Left lung (tissue), 10 donors: ENCODE results near the gene ARSB. TPM values are rescaled to one million over a fixed set of nuclear protein-coding genes. Genes with fewer than 3 reads are reported as not detected.

Experiments
- ATAC-seq: fragments of 200-7000 bp; cut with Tn5 transposase; one replicate; pipeline ENCODE4 v1.9.1; 2020; ENCODE audit warnings: moderate library complexity
- DNase-seq, 4 donors: peaks; one replicate each; pipeline ENCODE4 v3.0.0-alpha.2; 2013 to 2020
- H3K27ac ChIP-seq, 2 donors: fragments of 200-600 bp; sonication (generic) in 1 of 2; one replicate each; pipeline versions ENCODE4 v1.5.0 to v1.8.0; 2020 to 2021
- H3K27me3 ChIP-seq, 2 donors: fragments of 200-600 bp; sonication (generic) in 1 of 2; one replicate each; pipeline versions ENCODE4 v1.5.0 to v1.8.0; 2020 to 2021
- H3K36me3 ChIP-seq, 2 donors: fragments of 200-600 bp; sonication (generic) in 1 of 2; one replicate each; pipeline versions ENCODE4 v1.5.0 to v1.8.0; 2020 to 2021
- H3K4me1 ChIP-seq, 2 donors: fragments of 200-600 bp; one replicate each; pipeline ENCODE4 v1.8.0; 2021
- H3K4me3 ChIP-seq, 2 donors: fragments of 200-600 bp; sonication (generic) in 1 of 2; one replicate each; pipeline versions ENCODE4 v1.5.0 to v1.8.0; 2020 to 2021; ENCODE audit warnings: mild to moderate bottlenecking in 1 of 2
- H3K9me3 ChIP-seq, 2 donors: fragments of 200-600 bp; sonication (generic) in 1 of 2; one replicate each; pipeline versions ENCODE4 v1.5.0 to v1.8.0; 2020 to 2021
- CTCF ChIP-seq, 2 donors: fragments of 200-600 bp; sonication (generic) in 1 of 2; IDR thresholded peaks; one replicate each; pipeline versions ENCODE4 v1.5.0 to v1.8.0; 2021; ENCODE audit warnings: antibody characterized with exemption in 2 of 2
- intact Hi-C, 2 donors: fragments of 100-400 bp; cut with DNase I; formaldehyde crosslinking; loops; one replicate each; pipeline versions ENCODE4 v1.11.2 to v1.14.2; 2022
- polyA plus RNA-seq, 6 donors: library from polyadenylated mRNA; unstranded; fragments of 120-200 nt; gene quantifications; one replicate each; pipeline ENCODE4 v1.2.1, GENCODE V29; 2013; ENCODE audit not compliant: insufficient read length in 6 of 6
- total RNA-seq, 2 donors: library from RNA; stranded (reverse); fragmentation: NEBNext Ultra II Directional; extraction: Animal tissue kit (Norgen Biotek cat#: 25700); gene quantifications; one replicate each; pipeline ENCODE4 v1.2.1, GENCODE V29; 2021
- donor health status: DM: no; HTN: yes; CAD: no.
- donor health status: DM: no; HTN: no; CAD: no.

Gene ARSB
- total and polyA plus RNA-seq, 8 donors: 13.2 to 26.0 (median 16.8) TPM

GRCh38 chr5:78777901-78778300 lies 207.2 kb downstream of the ARSB start:
- no peak for ATAC-seq
- no peak for DNase-seq
- Histone ChIP-seq H3K36me3 (peaks cover 0 to 19% of the 10 kb centered on the region in 2 donors), H3K27ac (no peak overlapping the region), H3K4me1 (no peaks in the 10 kb centered on the region), H3K9me3 (no peaks in the 10 kb centered on the region), H3K4me3 (no peak overlapping the region), H3K27me3 (no peaks in the 10 kb centered on the region)
- intact Hi-C loops: no loop called here
- no peak for TF ChIP-seq CTCF (IDR thresholded peaks at IDR 0.05)

- H3K4me1 ChIP-seq: peaks cover 0 to 8% of the 10 kb centered on the region in 2 donors
- intact Hi-C loops: no loop called here
- ATAC-seq: peak; percentile 16
Observed at GRCh38 chr5:78776637-78777036, 208.5 kb downstream of the ARSB start.

DNA sequence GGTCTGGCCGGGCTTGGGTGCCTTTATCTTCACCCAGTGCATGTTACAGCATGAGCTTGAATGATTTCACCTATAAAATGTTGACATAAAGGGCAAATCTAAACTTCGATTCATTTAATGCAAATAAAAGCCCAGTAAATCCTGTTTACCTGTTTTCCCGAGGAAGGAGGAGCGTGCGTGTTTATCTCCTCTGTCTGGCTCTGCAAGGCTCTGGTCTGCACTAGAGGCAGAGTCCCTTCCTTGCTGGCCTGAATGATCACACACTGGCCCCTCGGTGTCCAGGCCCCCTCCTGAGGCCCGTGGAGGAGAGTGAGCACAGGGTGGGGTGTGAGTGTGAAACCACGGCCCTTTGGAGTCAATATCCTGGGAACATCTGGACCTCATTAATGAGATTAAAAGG lies 211.5 kb downstream of the ARSB start:
- intact Hi-C loops: no loop called here
- DNase-seq: no peak
- Histone ChIP-seq H3K9me3 (no peaks in the 10 kb centered on the region), H3K27ac (no peak overlapping the region), H3K4me1 (peaks cover 0 to 8% of the 10 kb centered on the region in 2 donors), H3K4me3 (no peak overlapping the region), H3K27me3 (no peaks in the 10 kb centered on the region), H3K36me3 (no peaks in the 10 kb centered on the region)
- ATAC-seq: no peak
- no peak for TF ChIP-seq CTCF (IDR thresholded peaks at IDR 0.05)

More at GRCh38 chr5:78776637-78777036, 208.5 kb downstream of the ARSB start:
- no peak overlapping the region for H3K4me3 ChIP-seq
- no peak for TF ChIP-seq CTCF (IDR thresholded peaks at IDR 0.05)
- DNase-seq: no peak
- H3K27ac ChIP-seq: no peak overlapping the region
- peaks cover 0 to 18% of the 10 kb centered on the region in 2 donors for H3K36me3 ChIP-seq
- no peaks in the 10 kb centered on the region for H3K27me3 ChIP-seq
- no peaks in the 10 kb centered on the region for H3K9me3 ChIP-seq

DNA sequence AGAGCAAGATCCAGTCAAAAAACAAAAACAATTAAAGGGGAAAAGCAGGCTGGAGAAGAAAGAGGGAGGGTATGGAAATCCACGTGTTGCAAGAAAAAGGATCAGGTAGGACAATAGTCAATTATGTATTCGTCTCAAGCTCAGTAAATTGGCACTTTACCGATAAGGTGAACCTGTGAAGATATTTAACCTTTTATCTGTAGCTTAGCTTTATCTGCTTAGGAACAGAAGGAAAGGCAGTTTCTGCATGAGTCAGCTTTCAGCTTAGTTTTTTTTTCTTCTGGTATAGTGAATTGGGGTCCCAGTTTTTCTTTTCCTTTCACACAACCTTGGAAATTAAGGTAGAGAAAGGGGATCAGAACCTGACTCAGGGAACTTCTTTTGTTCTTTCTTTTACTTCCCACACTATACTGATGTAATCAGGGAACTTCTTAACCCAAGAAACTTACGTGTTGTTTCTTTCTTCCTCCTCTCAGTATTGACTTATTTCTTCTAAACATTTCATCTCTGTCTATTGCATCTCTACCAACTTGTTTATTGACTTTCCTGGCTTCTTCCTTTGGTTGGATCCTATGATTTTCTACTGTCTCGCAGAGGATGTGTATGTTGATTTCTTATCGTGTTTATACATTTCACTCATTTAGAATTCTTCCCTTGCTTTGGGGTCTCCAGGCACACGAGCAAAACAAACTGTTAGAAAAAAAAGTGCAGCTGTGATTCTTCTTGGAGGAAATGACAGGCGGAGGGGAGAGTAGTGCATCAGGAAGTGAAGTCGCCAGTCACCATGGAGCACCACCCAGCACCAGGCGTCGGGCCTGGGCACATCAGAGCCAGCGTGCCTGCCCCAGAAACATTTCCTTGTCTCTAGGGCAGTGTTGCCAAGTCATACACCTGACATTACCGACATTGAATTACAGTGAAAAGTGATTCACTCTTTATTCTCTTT lies 213.6 kb downstream of the ARSB start:
- Histone ChIP-seq H3K36me3 (no peaks in the 10 kb centered on the region), H3K4me3 (no peak overlapping the region), H3K4me1 (peaks cover 0 to 8% of the 10 kb centered on the region in 2 donors), H3K27ac (peak overlapping the region in 1 of 2 donors; percentile 52), H3K9me3 (no peaks in the 10 kb centered on the region), H3K27me3 (no peaks in the 10 kb centered on the region)
- intact Hi-C loops: no loop called here
- peak; percentile 55 for ATAC-seq
- peak in 3 of 4 donors; percentile 36 to 67 (median 52) for DNase-seq
- no peak for TF ChIP-seq CTCF (IDR thresholded peaks at IDR 0.05)

- H3K27ac ChIP-seq: no peak overlapping the region
- no peaks in the 10 kb centered on the region for H3K27me3 ChIP-seq
- H3K4me1 ChIP-seq: peaks cover 0 to 8% of the 10 kb centered on the region in 2 donors
- no peak overlapping the region for H3K4me3 ChIP-seq
- no peak for TF ChIP-seq CTCF (IDR thresholded peaks at IDR 0.05)
- no peaks in the 10 kb centered on the region for H3K9me3 ChIP-seq
- intact Hi-C loops: no loop called here
- DNase-seq (no peak), ATAC-seq (no peak)
- H3K36me3 ChIP-seq: no peaks in the 10 kb centered on the region
Observed at GRCh38 chr5:78768781-78769380, 216.2 kb downstream of the ARSB start.
